IPS-NIHi11 (cell line): ENCODE results near the gene CKMT2.

Experiments used
- DNase-seq: peaks from one replicate; pipeline ENCODE4 v3.0.0; 2012; ENCODE audit warnings: mixed read lengths, low spot score

The CKMT2 gene

DNA sequence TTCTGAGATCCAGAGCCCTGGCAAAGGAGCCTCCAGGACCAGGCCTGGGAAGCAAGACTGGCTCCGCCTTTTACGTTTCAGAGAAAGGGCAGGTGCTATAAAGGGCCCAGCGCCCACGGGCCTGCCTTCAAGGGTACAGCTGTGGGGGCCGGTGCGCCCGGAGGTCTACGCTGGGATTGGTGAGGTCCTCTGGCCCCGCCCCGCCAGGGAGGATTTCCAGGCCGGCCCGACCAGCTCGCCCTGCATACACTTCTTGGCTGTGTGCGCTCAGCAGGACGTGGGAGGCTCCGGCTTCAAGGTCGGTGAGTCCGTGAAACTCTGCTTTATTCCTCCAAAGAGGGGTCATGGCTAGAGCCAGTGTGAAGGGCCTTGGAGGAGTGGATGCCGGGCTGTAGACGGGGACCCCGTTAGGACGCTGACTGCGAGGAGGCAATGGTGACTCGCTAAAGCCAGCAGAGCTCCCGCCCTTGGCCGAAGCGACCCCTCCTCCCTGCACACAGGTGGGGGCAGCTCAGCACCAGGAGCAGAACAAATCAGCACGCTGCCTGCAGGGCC is at the start of gene CKMT2:
Gene CKMT2, plus strand, starts transcription at position 243 of the 555 bp plus-strand sequence. CDS start 17,811 bp downstream, outside the sequence.
- DNase-seq: peak; percentile 92

DNA sequence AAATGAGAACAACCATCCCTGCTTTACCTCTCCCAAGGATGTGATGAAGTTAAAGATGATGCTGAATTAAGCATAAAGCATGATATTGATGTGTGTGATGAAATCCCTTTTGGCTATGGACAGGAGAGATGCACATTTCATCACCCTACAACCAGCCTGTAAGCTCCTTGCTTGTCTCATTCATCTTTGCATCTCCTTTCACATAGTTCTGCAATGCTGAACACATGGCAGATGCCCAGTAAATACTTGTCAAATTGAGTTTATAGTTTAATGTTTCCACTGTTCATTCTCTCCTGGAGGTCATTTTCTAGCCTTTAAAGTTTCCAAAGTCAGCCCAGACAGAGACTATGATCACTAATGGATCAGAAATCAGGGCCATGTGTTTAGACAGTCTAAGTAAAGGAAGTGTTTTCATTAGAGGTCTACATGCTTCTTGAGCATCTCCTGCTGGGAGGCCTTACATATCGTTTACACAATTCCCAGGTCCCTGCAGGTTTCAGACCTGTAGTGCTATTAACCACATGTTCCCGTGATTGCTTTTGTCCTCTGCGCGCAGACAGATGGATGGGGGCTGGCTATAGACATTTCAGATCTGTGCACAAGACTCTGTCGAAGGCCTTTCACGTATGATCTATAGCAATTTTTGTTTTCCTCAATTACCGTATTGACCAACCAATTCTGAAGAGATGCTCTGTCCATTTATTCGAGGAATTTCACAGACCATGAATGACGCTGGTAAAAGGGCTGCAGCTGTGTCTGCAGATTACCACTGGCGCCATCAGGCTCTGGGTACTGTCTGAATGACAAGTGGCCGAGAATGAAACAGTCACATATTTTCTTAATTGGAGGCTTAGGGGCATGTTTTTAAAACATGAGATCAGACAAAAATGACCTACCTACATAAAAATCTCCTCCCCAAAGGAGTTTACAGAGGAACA is 49.0 kb upstream of the CKMT2 start:
- DNase-seq: no peak

DNA sequence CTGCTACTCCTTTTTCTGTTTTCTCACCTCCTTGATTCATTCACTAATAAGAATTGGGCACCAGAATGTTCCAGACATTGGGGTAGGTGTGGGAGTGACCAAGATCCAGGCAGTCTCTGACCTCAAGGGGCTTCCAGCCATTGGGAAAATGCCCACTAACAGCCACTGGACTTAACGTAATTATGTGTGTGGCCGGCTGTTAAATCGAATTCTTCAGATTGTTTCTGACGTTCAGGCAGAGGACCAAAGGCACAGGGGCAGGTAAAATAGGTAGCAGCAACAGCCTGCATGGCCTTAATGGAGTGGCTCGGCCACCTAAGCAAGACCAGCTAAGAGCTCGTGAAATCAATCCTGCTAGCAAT is 48.4 kb upstream of the CKMT2 start:
- DNase-seq: no peak

DNA sequence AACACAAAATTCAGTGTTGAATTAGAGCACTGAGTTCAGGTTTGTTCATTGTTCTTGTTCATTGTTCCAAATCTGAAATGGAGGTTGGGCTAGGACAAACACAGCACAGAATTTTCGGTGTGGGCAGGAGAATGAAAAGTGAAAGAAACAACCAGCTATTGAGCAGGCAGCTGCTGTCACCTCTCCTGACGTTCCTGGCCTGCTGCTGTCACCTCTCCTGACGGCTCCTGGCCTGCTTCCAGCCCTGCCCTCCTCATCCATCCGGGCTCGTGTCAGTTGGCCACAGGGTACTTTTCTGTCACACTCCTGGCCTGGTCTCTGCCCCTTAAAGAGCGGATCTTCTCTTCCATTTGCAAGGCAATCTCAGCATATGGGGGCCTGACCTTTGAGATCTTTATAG is 45.2 kb upstream of the CKMT2 start:
- no peak for DNase-seq

DNA sequence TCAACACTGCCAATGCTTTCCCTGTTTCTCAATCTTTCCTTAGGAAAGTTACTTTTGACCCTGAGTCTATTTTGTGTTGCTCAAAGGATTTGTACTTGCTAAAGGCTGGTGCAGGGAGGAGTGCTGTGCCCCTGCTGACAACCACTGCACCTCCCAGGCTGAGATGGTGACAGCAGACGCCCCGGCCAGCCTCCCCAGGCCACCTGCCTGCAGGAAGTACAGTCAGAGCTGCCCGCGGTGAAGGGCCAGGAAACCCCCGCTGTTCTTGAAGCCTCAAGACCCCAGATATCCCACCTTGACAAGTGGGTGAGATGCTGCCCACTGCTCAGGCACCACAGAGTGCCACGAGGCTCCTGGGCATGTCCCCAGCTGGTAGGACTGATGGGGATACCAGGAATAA is 44.2 kb upstream of the CKMT2 start:
- DNase-seq: no peak

DNA sequence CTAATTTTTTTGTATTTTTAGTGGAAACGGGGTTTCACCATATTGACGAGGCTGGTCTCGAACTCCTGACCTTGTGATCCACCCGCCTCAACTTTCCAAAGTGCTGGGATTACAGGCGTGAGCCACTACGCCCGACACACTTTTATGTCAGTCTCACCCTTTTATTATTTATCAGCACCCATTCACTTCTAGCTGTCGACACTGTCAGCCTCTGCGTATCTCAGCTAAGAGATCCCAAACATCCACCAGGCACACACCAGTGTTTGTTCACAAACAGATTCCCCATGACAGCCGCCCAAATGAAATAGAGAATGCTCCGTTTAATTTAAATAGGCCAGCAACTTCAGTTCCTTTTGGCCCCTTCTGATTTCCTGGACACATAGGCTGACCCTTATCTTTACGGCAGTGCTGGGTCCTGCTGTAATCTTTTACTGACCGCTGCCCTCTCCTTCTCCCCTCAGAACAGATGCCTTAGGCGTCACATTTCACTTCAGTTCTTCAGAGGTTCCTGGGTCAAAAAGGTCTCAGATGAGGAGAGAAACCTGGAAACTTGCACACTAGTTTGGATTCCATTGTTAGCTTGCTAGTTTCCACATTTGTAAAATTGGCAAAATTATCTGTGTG is 43.1 kb upstream of the CKMT2 start:
- DNase-seq: no peak

DNA sequence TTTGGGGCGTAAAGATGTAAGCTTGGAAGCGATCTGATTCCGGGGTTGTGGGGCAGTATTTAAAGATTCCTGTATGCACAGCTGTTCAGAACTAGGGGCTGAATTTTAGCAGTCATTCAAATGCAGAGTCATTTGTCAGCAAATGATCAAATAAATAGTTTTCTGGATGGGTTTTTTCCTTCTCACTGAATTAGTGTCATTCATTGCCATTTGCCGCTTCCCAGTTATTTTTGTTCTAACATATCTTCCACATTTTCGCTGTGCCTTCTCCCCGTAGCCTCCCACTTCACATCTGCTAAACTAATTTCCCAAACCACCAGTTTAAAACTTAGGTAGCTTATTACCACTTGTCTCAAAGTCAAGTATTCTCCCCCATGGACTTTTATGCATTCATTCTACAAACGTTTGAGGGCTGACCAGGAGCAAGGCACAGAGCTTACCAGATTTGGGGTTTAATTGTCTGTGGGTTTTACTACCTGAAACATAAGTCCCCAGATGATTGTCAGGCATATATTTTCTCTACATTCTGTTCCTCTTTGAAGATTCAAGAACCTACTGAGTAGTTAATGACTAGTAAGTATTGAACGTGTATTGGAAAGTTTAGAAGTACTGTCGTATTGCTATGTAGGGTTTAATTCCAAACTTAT is 41.3 kb upstream of the CKMT2 start:
- no peak for DNase-seq

DNA sequence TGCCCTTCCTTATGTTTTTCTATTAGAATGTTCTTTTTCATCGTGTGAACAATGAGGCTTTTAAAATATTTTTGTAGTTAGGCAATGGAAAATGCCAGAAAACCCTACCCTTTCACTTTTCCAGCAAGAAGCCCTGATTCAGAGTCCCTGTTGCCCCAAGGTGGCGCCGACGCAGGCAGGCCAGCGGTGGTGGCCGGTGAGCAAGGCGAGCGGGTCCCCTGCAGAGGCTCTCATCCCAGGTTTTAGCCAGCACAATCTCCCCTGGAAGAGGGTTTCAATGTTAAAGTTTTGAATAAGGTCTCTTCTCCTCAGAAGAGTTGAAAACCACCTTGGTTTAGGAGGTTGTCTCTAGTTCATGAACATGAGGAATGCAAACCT is 40.8 kb upstream of the CKMT2 start:
- DNase-seq: peak; percentile 36

DNA sequence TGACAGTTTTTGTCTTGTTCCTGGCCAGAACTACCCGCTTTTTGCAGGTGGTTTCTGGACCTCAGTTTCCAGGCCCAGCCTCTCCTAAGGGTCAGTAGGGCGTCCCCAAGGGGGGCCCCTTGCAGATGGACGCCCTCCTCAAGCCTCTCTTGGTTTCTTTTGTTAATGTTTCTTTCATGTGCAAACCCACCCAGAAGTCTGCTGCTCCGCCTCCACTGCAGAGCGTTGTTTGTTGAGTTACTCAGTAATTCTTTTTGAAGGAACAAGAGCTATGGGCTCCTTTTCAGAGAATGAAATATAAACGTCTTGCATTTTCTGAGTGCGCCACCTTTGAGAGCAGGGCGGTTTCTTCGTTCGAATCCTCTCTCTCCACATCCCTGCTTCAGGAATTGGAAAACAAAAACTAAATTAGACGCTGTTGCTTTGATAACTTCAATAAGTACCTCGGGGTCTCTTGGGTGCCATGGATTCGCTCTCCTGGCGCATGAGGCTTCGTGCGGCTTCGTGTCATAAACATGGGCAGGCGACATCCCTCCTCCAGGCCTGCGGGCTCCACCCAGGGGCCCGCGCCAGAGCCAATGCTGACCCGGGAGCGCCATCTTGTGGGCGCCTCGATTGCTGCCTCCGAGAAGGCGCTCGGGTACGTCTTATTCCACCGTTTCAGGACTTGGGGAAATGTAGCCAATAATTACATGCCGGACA is 38.3 kb upstream of the CKMT2 start:
- DNase-seq: peak; percentile 95

DNA sequence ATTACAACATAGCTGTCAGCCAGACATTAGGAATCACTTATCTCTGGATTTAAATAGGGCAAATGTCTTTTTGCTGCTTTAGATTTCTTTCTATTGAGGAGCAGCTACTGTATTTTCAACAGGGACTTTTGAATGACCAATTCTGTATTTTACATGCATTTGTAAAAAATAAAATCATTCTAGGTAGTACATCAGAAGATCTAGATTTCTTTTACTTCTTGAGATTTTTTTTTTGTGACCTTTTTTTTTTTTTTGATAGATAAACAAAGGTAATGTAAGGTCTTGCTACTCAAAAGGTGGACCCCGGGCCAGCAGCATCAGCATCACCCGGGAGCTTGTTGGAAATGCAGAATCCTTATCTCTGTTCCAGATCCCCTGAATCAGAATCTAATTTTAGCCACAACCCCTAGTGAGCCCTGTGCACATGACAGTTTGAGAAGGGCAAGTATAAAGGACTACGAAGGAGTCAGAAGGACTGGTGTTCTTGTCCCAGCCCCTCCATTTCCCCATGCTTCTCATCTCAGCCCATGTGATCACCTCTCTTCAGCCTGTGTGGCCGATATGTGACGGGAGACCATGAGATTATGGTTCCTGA is 37.7 kb upstream of the CKMT2 start:
- no peak for DNase-seq

DNA sequence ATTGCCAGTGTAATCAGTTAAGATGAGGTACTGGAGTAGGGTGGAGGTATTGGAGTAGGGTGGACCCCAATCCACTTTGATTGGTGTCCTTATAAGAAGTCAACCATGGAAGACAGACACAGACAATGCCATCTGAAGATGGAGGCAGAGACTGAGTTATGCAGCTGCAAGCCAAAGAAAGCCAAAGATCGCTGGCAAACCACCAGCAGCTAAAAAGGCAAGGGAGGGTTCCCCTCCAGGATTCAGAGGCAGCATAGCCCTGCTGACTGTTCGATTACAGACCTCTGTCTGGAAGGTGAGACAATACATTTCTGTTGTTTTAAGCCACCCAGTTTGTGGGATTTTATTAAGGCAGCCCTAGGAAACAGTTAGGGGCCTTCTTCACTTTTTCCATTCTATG is 30.5 kb upstream of the CKMT2 start:
- no peak for DNase-seq

DNA sequence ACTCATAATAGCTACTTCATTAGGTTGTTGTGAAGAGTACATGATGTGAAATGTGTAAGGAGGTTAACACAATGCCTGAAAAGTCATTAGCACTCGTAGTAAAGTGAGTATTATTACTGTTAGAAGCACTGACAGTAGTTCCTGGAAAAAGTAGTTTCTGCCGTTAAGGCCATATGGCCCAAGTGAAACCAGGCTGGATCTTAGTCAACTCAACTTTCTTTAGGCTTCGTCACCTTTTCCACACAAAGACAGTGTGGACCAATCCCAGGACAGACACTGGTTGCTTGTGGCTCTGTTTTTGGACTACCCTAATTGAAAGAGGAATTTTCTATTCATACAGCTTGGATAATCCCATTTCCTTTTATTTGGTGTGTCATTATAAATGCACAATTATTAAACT is 29.4 kb upstream of the CKMT2 start:
- no peak for DNase-seq

DNA sequence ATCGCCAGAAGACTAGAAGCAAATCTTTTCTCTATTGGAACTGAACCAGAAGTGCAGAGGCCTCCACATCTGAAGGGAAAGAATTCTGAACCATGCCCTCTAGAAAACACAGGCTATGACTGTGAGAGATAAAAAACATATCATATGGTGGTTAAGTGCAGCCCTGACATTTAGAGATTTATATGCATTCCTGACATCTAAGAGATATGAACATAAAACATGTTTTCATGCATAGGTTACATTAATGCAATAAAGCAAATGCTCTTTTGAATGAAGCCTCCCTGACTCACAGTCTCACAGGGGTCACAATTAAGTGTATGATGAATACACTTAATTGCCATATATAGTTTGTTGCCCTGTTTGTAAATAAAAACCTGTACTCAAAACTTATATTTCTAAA is 28.9 kb upstream of the CKMT2 start:
- no peak for DNase-seq

DNA sequence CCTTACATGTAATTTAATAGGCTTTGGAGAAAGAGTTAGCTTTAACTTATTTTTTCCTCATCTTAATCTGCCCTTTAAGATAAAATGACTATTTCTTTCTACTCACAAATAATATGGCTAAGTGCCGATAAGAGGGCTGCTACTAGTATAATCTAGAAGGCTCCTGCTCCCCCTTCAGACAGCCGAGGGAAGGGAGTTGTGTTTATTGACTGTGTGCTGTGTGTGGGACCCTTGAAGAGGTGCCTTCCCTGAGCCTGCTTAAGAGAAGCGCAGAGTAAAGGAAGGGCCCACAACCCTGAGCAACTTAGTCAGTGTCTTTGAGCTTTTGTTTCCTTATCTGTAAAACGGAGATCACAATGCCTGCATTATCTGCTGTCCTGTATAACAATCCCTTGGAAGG is 28.1 kb upstream of the CKMT2 start:
- DNase-seq: no peak

DNA sequence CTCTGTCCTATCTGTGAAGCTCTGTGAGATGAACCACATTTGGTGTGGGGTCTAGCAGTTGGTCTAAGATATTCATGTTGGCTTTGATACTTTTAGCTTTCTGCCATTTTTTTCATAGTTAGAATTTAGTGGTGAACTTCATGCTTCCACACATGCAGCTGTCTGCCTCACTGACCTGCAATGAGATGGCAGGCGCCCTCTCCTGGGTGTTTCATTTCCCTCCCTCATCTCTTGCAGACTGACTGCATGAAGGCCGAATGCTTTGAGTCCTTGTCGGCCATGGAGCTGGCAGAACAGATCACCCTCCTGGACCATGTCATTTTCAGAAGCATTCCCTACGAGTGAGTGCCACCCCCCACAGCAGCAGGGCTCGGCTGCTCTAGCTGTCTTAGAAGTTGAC is 26.1 kb upstream of the CKMT2 start:
- peak; percentile 48 for DNase-seq

DNA sequence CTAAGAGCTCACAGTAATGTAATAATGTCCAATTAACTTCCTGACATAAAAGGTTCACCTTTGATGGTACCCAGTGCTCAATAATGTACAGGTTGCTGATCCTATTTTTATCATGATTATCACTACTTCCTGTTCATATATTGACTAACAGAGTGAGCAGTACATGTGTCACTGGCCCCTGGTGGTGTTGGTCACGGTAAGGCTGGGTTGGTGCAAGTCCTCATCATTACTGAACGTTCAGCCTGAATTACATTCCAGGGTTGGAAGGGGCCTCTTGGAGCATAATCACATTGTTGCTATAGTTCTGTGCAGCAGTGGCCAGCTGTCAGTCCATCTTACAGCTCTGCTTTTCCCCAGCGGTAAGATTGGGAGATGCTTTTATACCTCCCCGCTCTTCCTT is 24.2 kb upstream of the CKMT2 start:
- no peak for DNase-seq

DNA sequence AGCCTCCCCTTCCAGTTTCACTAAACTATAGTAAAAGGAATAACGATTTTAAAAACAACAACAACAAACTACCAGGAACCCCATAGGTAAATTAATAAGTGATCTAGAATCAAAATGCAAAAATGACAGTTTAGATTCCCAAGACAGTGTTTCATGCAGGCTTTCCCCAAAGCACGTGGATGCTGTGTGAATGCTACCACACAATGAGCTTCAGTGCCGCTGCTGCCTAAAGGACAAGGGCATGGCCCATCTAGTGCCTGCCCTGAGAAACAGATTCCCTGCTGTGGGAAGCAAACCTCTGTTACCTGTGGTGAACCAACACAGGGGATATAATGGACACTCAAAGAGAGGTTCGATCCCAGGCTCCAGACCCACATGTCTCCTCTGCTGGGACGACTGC is 23.7 kb upstream of the CKMT2 start:
- no peak for DNase-seq

DNA sequence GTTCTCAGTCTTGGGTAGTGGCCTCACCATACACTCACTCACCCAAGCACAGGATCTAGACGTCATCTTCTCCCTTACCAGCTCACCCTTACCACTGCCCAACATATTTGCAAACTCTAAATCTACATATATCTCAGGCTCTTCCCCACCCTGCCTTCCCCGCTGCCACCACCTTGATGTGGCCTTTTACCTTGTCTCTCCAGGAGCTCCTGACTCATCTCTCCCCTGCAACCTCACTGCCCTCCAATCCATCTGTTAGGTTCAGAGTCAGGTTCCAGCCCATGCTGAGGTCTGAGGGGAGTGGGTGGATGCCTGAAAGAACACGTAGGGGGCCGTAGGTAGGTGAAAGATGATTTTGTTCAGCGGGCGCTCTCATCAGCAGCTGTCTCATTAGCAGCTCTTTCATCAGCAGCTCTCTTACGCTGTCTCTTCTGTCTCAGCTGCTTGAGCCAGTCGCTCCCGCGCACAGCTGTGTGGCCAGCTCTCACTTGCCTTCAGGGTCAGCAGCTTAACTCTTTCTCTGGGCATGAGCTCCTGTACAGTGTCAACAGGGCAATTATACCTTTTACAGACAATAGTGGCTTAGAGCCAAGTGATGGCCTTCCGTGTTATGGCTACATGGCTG is 23.1 kb upstream of the CKMT2 start:
- no peak for DNase-seq

DNA sequence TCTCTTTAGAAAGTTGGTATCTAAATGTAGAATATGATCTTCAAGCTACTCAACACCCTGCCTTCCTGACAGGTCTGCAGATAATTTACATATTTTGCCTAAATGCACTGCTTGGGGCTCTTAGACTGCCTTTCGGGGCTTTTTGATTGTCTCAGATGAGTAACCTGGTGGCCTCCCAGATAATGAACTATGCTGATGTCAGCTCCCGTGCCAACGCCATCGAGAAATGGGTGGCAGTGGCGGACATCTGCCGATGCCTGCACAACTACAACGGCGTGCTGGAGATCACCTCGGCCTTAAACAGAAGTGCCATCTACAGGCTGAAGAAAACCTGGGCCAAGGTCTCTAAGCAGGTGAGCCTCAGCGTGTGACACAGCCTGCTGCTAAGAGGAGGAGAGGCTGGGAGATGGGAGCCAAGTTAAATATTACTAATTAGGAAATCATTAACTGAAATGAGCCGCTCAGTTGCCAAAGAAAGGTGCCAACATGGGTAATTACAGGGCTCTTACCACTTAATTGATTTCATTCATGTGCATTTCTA is 20.8 kb upstream of the CKMT2 start:
- no peak for DNase-seq

DNA sequence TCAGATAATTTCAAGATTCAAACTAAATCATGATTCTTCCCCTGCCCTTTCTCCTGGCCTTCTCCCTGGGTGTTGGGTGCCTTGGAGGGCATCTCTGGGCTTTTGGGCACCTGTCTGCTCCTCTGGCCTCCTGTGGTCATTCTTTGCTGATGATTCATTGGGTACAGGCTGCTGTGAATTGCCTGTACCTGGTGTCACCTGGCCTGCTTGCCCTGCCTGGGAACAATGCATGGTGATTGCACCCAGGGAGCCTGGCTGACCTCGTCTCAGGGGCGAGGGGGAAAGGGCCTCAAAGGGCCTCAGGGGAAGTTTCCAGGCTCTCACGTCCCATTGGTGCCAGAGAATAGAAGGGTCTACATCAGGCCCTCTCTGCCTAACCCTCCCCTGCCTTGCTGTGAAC is 20.1 kb upstream of the CKMT2 start:
- DNase-seq: no peak

DNA sequence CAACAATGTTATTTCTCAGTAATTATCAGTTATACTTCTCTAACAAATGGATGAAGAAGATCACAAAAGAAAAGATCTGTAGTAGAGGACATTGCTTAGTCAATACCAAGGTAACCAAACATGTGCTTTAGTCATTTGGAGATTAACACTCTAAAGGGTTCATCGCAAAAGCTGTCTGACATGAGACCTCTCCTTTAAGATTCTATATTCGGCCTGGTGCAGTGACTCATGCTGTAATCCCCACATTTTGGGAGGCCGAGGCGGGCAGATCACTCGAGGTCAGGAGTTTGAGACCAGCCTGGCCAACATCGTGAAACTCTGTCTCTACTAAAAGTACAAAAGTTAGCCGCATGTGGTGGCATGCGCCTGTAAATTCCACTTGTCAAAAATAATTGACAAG is 18.3 kb upstream of the CKMT2 start:
- DNase-seq: no peak
